ENCODE data around the gene BMPER. TPM values are rescaled to one million over a fixed set of nuclear protein-coding genes. Genes with fewer than 3 reads are reported as not detected.

BMPER gene
- total and polyA plus RNA-seq, 2 experiments from 2014 or later: 4.5 to 6.3 TPM

GRCh38 chr7:33919449-33919848 lies 14.1 kb downstream of the BMPER start:
- Histone ChIP-seq H3K79me2 (no peaks in the 10 kb centered on the region), H3K27me3 (no peaks in the 10 kb centered on the region), H3K4me1 (ENCODE audit: insufficient read depth) (no peaks in the 10 kb centered on the region), H3K9me2 (replicated peaks; ENCODE audit: insufficient read depth) (no peaks in the 10 kb centered on the region), H2AFZ (no peak overlapping the region), H3K9me3 (ENCODE audit: low read depth) (no peaks in the 10 kb centered on the region), H3K27ac (no peak overlapping the region), H3K36me3 (replicated peaks; ENCODE audit: insufficient read depth, low read depth) (no peaks in the 10 kb centered on the region), H4K20me1 (ENCODE audit: insufficient read depth, poor library complexity, severe bottlenecking) (no peaks in the 10 kb centered on the region), H3K4me2 (no peak overlapping the region), H3K4me3 (no peak overlapping the region)
- TF ChIP-seq CTCF (IDR thresholded peaks at IDR 0.05; ENCODE audit: poor library complexity) (no peak), EZH2phosphoT487 (IDR thresholded peaks at IDR 0.05; ENCODE audit: low read depth, severe bottlenecking, unreplicated experiment) (no peak), EZH2 (IDR thresholded peaks at IDR 0.05; ENCODE audit: borderline replicate concordance) (no peak)
- DNase-seq (ENCODE audit: low spot score): no peak

- H3K36me3 ChIP-seq (replicated peaks; ENCODE audit: insufficient read depth, low read depth): no peaks in the 10 kb centered on the region
- no peaks in the 10 kb centered on the region for H3K4me1 ChIP-seq (ENCODE audit: insufficient read depth)
- no peak for DNase-seq (ENCODE audit: low spot score)
- no peak overlapping the region for H3K4me3 ChIP-seq
- H3K27ac ChIP-seq: no peak overlapping the region
- H3K9me2 ChIP-seq (replicated peaks; ENCODE audit: insufficient read depth): no peaks in the 10 kb centered on the region
- H3K4me2 ChIP-seq: no peak overlapping the region
- 84% methylated on average over 17 of the region's 17 CpGs for WGBS (ENCODE audit: low lambda C conversion rate, missing lambda C conversion rate)
- no peaks in the 10 kb centered on the region for H3K9me3 ChIP-seq (ENCODE audit: low read depth)
- no peak overlapping the region for H2AFZ ChIP-seq
- TF ChIP-seq EZH2phosphoT487 (IDR thresholded peaks at IDR 0.05; ENCODE audit: low read depth, severe bottlenecking, unreplicated experiment) (no peak), CTCF (IDR thresholded peaks at IDR 0.05; ENCODE audit: poor library complexity) (no peak), EZH2 (IDR thresholded peaks at IDR 0.05; ENCODE audit: borderline replicate concordance) (no peak)
- no peaks in the 10 kb centered on the region for H3K79me2 ChIP-seq
- H4K20me1 ChIP-seq (ENCODE audit: insufficient read depth, poor library complexity, severe bottlenecking): no peaks in the 10 kb centered on the region
- no peaks in the 10 kb centered on the region for H3K27me3 ChIP-seq
Observed at GRCh38 chr7:33921216-33921938, 16.0 kb downstream of the BMPER start.

DNA sequence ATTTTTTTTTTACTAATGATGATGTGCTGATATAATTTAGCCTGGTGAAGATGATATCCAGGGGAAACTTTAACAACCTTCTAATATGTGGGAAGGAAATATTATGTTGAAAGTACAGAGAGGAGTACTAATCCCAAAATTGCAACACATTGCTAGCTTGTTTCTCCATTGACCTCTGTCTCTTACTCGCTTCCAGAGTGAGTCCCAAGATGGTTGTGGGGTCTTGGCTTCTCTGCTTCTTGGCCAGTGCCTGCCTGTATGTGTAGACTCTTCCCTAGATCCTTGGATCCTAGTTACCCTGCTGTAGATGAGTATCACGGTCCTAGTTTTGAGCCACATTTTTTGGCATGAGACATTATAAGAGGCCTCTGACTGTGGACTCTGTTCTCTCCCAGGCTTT lies 17.5 kb downstream of the BMPER start:
- Histone ChIP-seq H3K9me3 (ENCODE audit: low read depth) (no peaks in the 10 kb centered on the region), H3K9me2 (replicated peaks; ENCODE audit: insufficient read depth) (no peaks in the 10 kb centered on the region), H3K27ac (no peak overlapping the region), H3K79me2 (no peaks in the 10 kb centered on the region), H3K27me3 (no peaks in the 10 kb centered on the region), H3K4me1 (ENCODE audit: insufficient read depth) (no peaks in the 10 kb centered on the region), H4K20me1 (ENCODE audit: insufficient read depth, poor library complexity, severe bottlenecking) (no peaks in the 10 kb centered on the region), H3K4me3 (no peak overlapping the region), H2AFZ (no peak overlapping the region), H3K4me2 (no peak overlapping the region), H3K36me3 (replicated peaks; ENCODE audit: insufficient read depth, low read depth) (no peaks in the 10 kb centered on the region)
- WGBS (ENCODE audit: low lambda C conversion rate, missing lambda C conversion rate): 100% methylated on average over 2 of the region's 2 CpGs
- no peak for DNase-seq (ENCODE audit: low spot score)
- TF ChIP-seq EZH2phosphoT487 (IDR thresholded peaks at IDR 0.05; ENCODE audit: low read depth, severe bottlenecking, unreplicated experiment) (no peak), CTCF (IDR thresholded peaks at IDR 0.05; ENCODE audit: poor library complexity) (no peak), EZH2 (IDR thresholded peaks at IDR 0.05; ENCODE audit: borderline replicate concordance) (no peak)
